ENCODE results near the gene ZBTB22. TPM values are rescaled to one million over a fixed set of nuclear protein-coding genes. Genes with fewer than 3 reads are reported as not detected.
"Not testable (repeated sequence)": the region's sequence is repeated elsewhere in the genome, so short reads cannot be mapped to it uniquely, and the experiment has no call there.

Gene ZBTB22
- total and polyA plus RNA-seq, 4 donors = 1.6 to 7.8 (median 4.7) TPM

DNA sequence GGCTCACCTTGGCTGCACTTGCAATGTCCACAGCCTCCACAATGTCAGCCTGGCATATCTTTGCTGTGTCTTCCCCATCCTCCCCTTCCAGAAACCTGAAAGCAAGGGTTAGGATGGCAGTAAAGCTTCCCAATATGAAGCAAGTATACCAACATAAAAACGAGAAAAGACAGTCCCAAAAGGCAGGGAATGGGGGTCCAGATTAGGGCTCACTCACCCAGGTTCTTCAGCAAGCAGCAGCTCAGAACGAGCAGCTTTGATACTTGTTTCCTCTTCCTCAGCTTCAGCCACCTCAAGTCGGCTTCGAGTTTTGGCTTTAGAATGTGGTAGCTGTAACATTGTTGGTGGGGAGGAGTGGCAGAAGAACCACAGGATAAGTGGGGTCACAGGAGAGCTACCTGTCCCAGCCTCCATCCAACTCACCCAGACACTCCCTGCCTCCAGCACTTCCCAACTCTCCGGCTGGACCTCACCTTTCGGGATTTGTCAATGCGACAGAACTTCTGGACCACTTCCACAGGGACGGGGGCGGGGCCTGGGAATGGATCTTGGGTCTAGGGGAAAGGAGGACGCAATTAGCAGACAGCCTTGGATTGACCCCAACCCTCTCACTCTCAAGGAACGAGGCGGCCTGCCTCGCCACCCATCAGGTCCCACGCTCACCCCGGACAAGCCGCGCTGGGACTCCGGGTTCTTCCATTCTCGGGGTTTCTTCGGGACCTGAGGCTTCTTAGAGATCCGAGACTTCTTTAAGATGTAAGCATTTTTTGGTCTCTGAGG, 29.2 kb downstream of the ZBTB22 start:
- H3K4me3 ChIP-seq (ENCODE audit: low read depth in 1 of 3, low read length in 3 of 3) = peak overlapping the region; percentile 74 to 93 (median 83)
- H3K36me3 ChIP-seq (ENCODE audit: control insufficient read depth in 4 of 4, insufficient read depth in 3 of 4, low read depth in 1 of 4, low read length in 3 of 4) = peaks cover 7 to 48% (median 19%) of the 10 kb centered on the region in 4 donors
- H3K4me1 ChIP-seq (ENCODE audit: control insufficient read depth in 4 of 4, insufficient read depth in 4 of 4, low read length in 3 of 4) = peaks cover 10 to 23% (median 20%) of the 10 kb centered on the region in 4 donors
- no peaks in the 10 kb centered on the region for H3K9me3 ChIP-seq (ENCODE audit: control insufficient read depth in 4 of 4, low read length in 3 of 4)
- peak overlapping the region; percentile 85 to 87 for H3K27ac ChIP-seq (ENCODE audit: low read depth in 1 of 2, low read length in 2 of 2)
- DNase-seq (ENCODE audit: low spot score) = no peak
- 17% methylated on average over 21 of the region's 21 CpGs for WGBS
- no peaks in the 10 kb centered on the region for H3K27me3 ChIP-seq (ENCODE audit: control insufficient read depth in 4 of 4, insufficient read depth in 4 of 4, low read length in 3 of 4)
- peak overlapping the region; percentile 68 for H3K9ac ChIP-seq (ENCODE audit: low read depth in 1 of 2, low read length in 2 of 2)
- TF ChIP-seq, protein P1, sequence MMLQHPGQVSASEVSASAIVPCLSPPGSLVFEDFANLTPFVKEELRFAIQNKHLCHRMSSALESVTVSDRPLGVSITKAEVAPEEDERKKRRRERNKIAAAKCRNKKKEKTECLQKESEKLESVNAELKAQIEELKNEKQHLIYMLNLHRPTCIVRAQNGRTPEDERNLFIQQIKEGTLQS (IDR thresholded peaks at IDR 0.05) = no peak
- TF ChIP-seq FOXA1 (IDR thresholded peaks at IDR 0.05) = no peak

DNA sequence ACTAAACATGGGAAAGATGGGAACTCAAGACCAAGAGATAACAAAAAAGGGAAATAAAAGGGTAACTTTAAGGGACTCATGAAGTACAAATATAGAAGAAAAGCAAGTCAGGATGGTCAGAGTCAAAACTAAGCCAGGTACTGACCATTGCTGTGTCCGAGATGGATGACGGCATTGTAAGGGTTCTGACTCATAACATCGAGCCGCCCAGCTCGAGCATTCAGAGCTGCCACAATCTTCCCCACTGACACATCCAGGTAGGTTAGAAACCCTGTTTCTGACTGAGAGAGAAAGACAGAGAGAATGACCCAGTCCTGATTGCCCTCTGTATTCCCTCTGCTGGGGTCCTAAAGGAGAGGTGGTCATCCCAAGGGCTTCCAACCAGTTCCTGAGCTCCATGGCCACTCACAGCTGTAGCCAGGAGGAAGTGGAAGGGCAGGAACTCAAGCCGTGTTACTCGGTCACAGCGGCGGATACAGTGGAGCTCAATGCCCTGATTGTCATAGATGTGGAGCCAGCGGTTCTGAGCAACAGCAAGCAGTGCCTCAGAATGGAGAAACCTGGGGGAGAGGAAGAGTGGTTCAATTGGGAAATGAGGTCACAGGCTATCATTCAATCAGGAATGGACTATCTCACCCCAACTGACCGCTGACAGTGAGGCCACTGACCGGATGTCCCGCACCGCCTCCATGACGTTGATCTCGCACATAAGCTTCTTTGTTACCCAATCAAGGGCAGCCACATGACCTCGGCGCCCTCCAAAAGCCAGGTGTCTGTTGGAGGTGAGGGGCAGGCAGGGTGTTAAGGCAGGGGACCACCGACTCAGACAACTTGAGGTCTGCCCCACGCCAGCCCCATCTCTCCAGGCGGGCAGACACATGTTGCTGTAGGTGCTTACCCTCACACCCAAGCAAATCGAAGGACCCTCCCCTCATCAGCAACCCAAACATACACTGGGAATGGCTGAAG, 30.3 kb downstream of the ZBTB22 start:
- DNase-seq (ENCODE audit: low spot score) = no peak
- Histone ChIP-seq H3K4me3 (ENCODE audit: low read depth in 1 of 3, low read length in 3 of 3) (no peak overlapping the region), H3K4me1 (ENCODE audit: control insufficient read depth in 4 of 4, insufficient read depth in 4 of 4, low read length in 3 of 4) (peaks cover 10 to 23% (median 20%) of the 10 kb centered on the region in 4 donors), H3K27me3 (ENCODE audit: control insufficient read depth in 4 of 4, insufficient read depth in 4 of 4, low read length in 3 of 4) (no peaks in the 10 kb centered on the region), H3K36me3 (ENCODE audit: control insufficient read depth in 4 of 4, insufficient read depth in 3 of 4, low read depth in 1 of 4, low read length in 3 of 4) (peaks cover 4 to 45% (median 17%) of the 10 kb centered on the region in 4 donors), H3K27ac (ENCODE audit: low read depth in 1 of 2, low read length in 2 of 2) (no peak overlapping the region), H3K9ac (ENCODE audit: low read depth in 1 of 2, low read length in 2 of 2) (no peak overlapping the region), H3K9me3 (ENCODE audit: control insufficient read depth in 4 of 4, low read length in 3 of 4) (no peaks in the 10 kb centered on the region)
- no peak for TF ChIP-seq TAF1 (conservative IDR thresholded peaks at IDR 0.05)
- no peak for TF ChIP-seq JUND (IDR thresholded peaks at IDR 0.05)
- TF ChIP-seq FOXA1 (IDR thresholded peaks at IDR 0.05) = no peak
- TF ChIP-seq, protein P2, sequence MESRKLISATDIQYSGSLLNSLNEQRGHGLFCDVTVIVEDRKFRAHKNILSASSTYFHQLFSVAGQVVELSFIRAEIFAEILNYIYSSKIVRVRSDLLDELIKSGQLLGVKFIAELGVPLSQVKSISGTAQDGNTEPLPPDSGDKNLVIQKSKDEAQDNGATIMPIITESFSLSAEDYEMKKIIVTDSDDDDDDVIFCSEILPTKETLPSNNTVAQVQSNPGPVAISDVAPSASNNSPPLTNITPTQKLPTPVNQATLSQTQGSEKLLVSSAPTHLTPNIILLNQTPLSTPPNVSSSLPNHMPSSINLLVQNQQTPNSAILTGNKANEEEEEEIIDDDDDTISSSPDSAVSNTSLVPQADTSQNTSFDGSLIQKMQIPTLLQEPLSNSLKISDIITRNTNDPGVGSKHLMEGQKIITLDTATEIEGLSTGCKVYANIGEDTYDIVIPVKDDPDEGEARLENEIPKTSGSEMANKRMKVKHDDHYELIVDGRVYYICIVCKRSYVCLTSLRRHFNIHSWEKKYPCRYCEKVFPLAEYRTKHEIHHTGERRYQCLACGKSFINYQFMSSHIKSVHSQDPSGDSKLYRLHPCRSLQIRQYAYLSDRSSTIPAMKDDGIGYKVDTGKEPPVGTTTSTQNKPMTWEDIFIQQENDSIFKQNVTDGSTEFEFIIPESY (IDR thresholded peaks at IDR 0.05) = no peak
- no peak for TF ChIP-seq YY1 (IDR thresholded peaks at IDR 0.05)
- no peak for TF ChIP-seq RAD21 (IDR thresholded peaks at IDR 0.05)
- TF ChIP-seq, protein P3, sequence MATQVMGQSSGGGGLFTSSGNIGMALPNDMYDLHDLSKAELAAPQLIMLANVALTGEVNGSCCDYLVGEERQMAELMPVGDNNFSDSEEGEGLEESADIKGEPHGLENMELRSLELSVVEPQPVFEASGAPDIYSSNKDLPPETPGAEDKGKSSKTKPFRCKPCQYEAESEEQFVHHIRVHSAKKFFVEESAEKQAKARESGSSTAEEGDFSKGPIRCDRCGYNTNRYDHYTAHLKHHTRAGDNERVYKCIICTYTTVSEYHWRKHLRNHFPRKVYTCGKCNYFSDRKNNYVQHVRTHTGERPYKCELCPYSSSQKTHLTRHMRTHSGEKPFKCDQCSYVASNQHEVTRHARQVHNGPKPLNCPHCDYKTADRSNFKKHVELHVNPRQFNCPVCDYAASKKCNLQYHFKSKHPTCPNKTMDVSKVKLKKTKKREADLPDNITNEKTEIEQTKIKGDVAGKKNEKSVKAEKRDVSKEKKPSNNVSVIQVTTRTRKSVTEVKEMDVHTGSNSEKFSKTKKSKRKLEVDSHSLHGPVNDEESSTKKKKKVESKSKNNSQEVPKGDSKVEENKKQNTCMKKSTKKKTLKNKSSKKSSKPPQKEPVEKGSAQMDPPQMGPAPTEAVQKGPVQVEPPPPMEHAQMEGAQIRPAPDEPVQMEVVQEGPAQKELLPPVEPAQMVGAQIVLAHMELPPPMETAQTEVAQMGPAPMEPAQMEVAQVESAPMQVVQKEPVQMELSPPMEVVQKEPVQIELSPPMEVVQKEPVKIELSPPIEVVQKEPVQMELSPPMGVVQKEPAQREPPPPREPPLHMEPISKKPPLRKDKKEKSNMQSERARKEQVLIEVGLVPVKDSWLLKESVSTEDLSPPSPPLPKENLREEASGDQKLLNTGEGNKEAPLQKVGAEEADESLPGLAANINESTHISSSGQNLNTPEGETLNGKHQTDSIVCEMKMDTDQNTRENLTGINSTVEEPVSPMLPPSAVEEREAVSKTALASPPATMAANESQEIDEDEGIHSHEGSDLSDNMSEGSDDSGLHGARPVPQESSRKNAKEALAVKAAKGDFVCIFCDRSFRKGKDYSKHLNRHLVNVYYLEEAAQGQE (IDR thresholded peaks at IDR 0.05) = no peak
- TF ChIP-seq, protein P4, sequence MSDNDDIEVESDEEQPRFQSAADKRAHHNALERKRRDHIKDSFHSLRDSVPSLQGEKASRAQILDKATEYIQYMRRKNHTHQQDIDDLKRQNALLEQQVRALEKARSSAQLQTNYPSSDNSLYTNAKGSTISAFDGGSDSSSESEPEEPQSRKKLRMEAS (IDR thresholded peaks at IDR 0.05) = no peak
- no peak for TF ChIP-seq NR2F2 (IDR thresholded peaks at IDR 0.05)
- TF ChIP-seq, protein P1 (IDR thresholded peaks at IDR 0.05) = no peak
- TF ChIP-seq GABPA (IDR thresholded peaks at IDR 0.05 in 1 of 2, conservative IDR thresholded peaks at IDR 0.05 in 1 of 2) = no peak
- 93% methylated on average over 22 of the region's 22 CpGs for WGBS

DNA sequence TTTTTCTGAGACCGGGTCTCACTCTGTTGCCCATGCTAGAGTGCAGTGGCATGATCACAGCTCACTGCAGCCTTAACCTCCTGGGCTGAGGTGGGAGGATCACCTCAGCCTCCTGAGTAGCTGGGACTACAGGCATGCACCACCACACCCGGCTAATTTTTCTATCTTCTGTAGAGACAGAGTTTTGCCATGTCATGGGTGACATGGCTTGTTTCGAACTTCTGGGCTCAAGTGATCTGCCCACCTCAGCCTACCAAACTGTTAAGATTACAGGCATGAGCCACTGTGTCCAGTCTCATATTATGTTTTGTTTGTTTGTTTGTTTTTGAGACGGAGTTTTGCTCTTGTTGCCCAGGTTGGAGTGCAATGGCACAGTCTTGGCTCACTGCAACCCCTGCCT, 32.3 kb downstream of the ZBTB22 start:
- not testable (repeated sequence) for H3K9me3 ChIP-seq (ENCODE audit: control insufficient read depth in 4 of 4, low read length in 3 of 4); H3K4me3 ChIP-seq (ENCODE audit: low read depth in 1 of 3, low read length in 3 of 3); DNase-seq (ENCODE audit: low spot score); H3K27me3 ChIP-seq (ENCODE audit: control insufficient read depth in 4 of 4, insufficient read depth in 4 of 4, low read length in 3 of 4); H3K27ac ChIP-seq (ENCODE audit: low read depth in 1 of 2, low read length in 2 of 2); H3K9ac ChIP-seq (ENCODE audit: low read depth in 1 of 2, low read length in 2 of 2)
- WGBS = 84% methylated on average over 4 of the region's 4 CpGs
- H3K4me1 ChIP-seq (ENCODE audit: control insufficient read depth in 4 of 4, insufficient read depth in 4 of 4, low read length in 3 of 4) = peaks cover 5 to 19% (median 16%) of the 10 kb centered on the region in 4 donors
- peaks cover 0 to 42% (median 15%) of the 10 kb centered on the region in 4 donors for H3K36me3 ChIP-seq (ENCODE audit: control insufficient read depth in 4 of 4, insufficient read depth in 3 of 4, low read depth in 1 of 4, low read length in 3 of 4)

Data from liver (tissue), 9 donors.